ENCODE data around the gene KRTAP10-5.

GRCh38 chr21:44615911-44616590, 35.6 kb upstream of the KRTAP10-5 start:
- TF ChIP-seq, protein P1, sequence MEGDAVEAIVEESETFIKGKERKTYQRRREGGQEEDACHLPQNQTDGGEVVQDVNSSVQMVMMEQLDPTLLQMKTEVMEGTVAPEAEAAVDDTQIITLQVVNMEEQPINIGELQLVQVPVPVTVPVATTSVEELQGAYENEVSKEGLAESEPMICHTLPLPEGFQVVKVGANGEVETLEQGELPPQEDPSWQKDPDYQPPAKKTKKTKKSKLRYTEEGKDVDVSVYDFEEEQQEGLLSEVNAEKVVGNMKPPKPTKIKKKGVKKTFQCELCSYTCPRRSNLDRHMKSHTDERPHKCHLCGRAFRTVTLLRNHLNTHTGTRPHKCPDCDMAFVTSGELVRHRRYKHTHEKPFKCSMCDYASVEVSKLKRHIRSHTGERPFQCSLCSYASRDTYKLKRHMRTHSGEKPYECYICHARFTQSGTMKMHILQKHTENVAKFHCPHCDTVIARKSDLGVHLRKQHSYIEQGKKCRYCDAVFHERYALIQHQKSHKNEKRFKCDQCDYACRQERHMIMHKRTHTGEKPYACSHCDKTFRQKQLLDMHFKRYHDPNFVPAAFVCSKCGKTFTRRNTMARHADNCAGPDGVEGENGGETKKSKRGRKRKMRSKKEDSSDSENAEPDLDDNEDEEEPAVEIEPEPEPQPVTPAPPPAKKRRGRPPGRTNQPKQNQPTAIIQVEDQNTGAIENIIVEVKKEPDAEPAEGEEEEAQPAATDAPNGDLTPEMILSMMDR (IDR thresholded peaks at IDR 0.05; ENCODE audit: low read depth, low read length): no peak
- no peak for TF ChIP-seq EZH2phosphoT487 (IDR thresholded peaks at IDR 0.05; ENCODE audit: low read depth)
